Heart left ventricle (tissue), 16 donors: ENCODE data around the gene OS9. TPM values are rescaled to one million over a fixed set of nuclear protein-coding genes. Genes with fewer than 3 reads are reported as not detected.

Experiments used
- ATAC-seq, 4 donors: fragments of 200-7000 bp; cut with Tn5 transposase; one replicate each; pipeline ENCODE4 v1.9.1; 2020 to 2022; ENCODE audit warnings: moderate library complexity in 4 of 4, mild to moderate bottlenecking in 3 of 4, moderate number of reproducible peaks in 1 of 4
- DNase-seq, 5 donors: peaks; one replicate each; pipeline ENCODE4 v3.0.0-alpha.2; 2020
- H3K27ac ChIP-seq, 12 donors: fragments of 200-600 bp; sonication (generic) in 4 of 12; one replicate each; pipeline versions ENCODE4 v1.5.0 to v1.8.0; 2016 to 2022; ENCODE audit warnings: mild to moderate bottlenecking in 2 of 12
- H3K27me3 ChIP-seq, 9 donors: fragments of 200-600 bp; sonication (generic) in 2 of 9; one replicate each; pipeline versions ENCODE4 v1.5.1 to v1.8.0; 2016 to 2022; ENCODE audit warnings: mild to moderate bottlenecking in 3 of 9
- H3K36me3 ChIP-seq, 9 donors: fragments of 200-600 bp; sonication (generic) in 2 of 9; one replicate each; pipeline versions ENCODE4 v1.5.0 to v1.8.0; 2018 to 2022; ENCODE audit warnings: mild to moderate bottlenecking in 2 of 9
- H3K4me1 ChIP-seq, 12 donors: fragments of 200-600 bp; sonication (generic) in 4 of 12; one replicate each; pipeline versions ENCODE4 v1.5.0 to v1.8.0; 2016 to 2022; ENCODE audit warnings: mild to moderate bottlenecking in 3 of 12
- H3K4me3 ChIP-seq, 12 donors: fragments of 200-600 bp; sonication (generic) in 4 of 12; one replicate each; pipeline versions ENCODE4 v1.5.0 to v1.8.0; 2017 to 2022; ENCODE audit warnings: mild to moderate bottlenecking in 9 of 12, moderate library complexity in 4 of 12
- H3K9me3 ChIP-seq, 12 donors: fragments of 200-600 bp; sonication (generic) in 4 of 12; one replicate each; pipeline versions ENCODE4 v1.5.0 to v1.8.0; 2016 to 2022; ENCODE audit warnings: mild to moderate bottlenecking in 1 of 12
- CTCF ChIP-seq, 12 donors: fragments of 200-600 bp; sonication (generic) in 4 of 12; IDR thresholded peaks; one replicate each; pipeline versions ENCODE4 v1.5.0 to v1.8.0; 2018 to 2022; ENCODE audit warnings: antibody characterized with exemption in 12 of 12, mild to moderate bottlenecking in 5 of 12
- POLR2A ChIP-seq, 2 donors: fragments of 450-650 bp; IDR thresholded peaks; one replicate each; pipeline ENCODE4 v1.6.1; 2017; ENCODE audit warnings: antibody characterized with exemption in 2 of 2, mild to moderate bottlenecking in 2 of 2, moderate library complexity in 2 of 2
- WGBS, 4 donors: extraction: QIAGEN DNeasy Blood & Tissue Kit in 2 of 4; methylation state at CpG; one replicate each; pipeline versions ENCODE4 v1.1.5 to v1.1.7; 2013 to 2018; 5-methylcytosine and 5-hydroxymethylcytosine counted together
- intact Hi-C, 10 donors: fragments of 100-400 bp; cut with DNase I; formaldehyde crosslinking; loops; one replicate each; pipeline versions ENCODE4 v1.11.1 to v1.14.2; 2022
- polyA plus RNA-seq, 2 donors: library from polyadenylated mRNA; stranded (reverse); fragments of 200-250 nt; gene quantifications; one replicate each; pipeline ENCODE4 v1.2.3, GENCODE V29; 2013
- total RNA-seq, 9 donors: library from RNA; depleted of rRNA in 2 of 9; stranded (reverse); fragments of >200 nt in 2 of 9; fragmentation: NEBNext Ultra II Directional in 3 of 9; extraction: Animal tissue kit (Norgen Biotek cat#: 25700) in 3 of 9; gene quantifications; one replicate each; pipeline versions ENCODE4 v1.1.0 to v1.2.4, GENCODE V29; 2016 to 2023
- donor health status: ischemic (EF 13 %, LVEDD 7.1; RV severe dilation, severe dysfunction).
- donor health status: healthy with polysubstance abuse.
- donor health status: DM: no; HTN: yes; CAD: no.
- donor health status: DM: no; HTN: no; CAD: no.
- donor health status: ischemic (EF 25% LVEDD 6.9; RV normal size, moderate dysfunction).
- donor health status: ischemic (EF 25% LVEDD 5.7; RV mildly dilated, moderate dysfunction).
- donor health status: healthy.
- donor health status: DM: yes; HTN: yes; CAD: no.
- donor health status: ischemic (EF 35%, LVEDD 5.7; RV mildly dilated, moderate dysfunction).
- donor health status: nonischemic (EF 11% LVEDD 7.7; RV severe dilation, severe dysfunction).
- donor health status: DM: yes; HTN: yes; CAD: no.
- donor health status: PGD.
- donor health status: ischemic (EF 29% LVEDD 5.4; RV normal size, mild dysfunction).
- donor health status: nonischemic (EF 23%, LVEDD 6.1; RV moderate dilation, normal function).

The OS9 gene
- total and polyA plus RNA-seq, 11 donors: 89.4 to 196 (median 130) TPM

- DNase-seq (peak; percentile 96 to 99 (median 99)), ATAC-seq (peak; percentile 94 to 97 (median 95))
- TF ChIP-seq POLR2A (IDR thresholded peaks at IDR 0.05): peak; percentile 20 to 82
- TF ChIP-seq CTCF (IDR thresholded peaks at IDR 0.05): no peak
- Histone ChIP-seq H3K4me3 (peak within 1 kb of the TSS; percentile 65 to 97 (median 84)), H3K4me1 (peaks cover 0 to 47% (median 10%) of the 10 kb centered on the region in 12 donors), H3K27me3 (peaks cover 0 to 15% (median 0%) of the 10 kb centered on the region in 9 donors), H3K36me3 (peaks cover 0 to 39% (median 37%) of the 10 kb centered on the region in 9 donors), H3K27ac (peak within 1 kb of the TSS; percentile 91 to 98 (median 97)), H3K9me3 (no peaks in the 10 kb centered on the region)
- WGBS, 4 donors: 0% methylated on average over 28 to 29 of the region's 29 CpGs
- intact Hi-C loops: no loop called here
Measured at GRCh38 chr12:57744777-57745484, 51.0 kb downstream of the OS9 start, which contains the start of gene TSPAN31. Gene TSPAN31, plus strand, starts transcription at chr12:57745039. Its CDS starts 116 bp downstream, at chr12:57745155.

- peak; percentile 1 to 6 (median 2) for ATAC-seq
- peaks cover 0 to 43% (median 13%) of the 10 kb centered on the region in 12 donors for H3K4me1 ChIP-seq
Measured at GRCh38 chr12:57745485-57745881, 51.6 kb downstream of the OS9 start.

GRCh38 chr12:57746025-57746424 lies 52.1 kb downstream of the OS9 start:
- DNase-seq (no peak), ATAC-seq (no peak)
- H3K36me3 ChIP-seq: peaks cover 0 to 50% (median 46%) of the 10 kb centered on the region in 9 donors
- no peak for TF ChIP-seq POLR2A (IDR thresholded peaks at IDR 0.05)
- TF ChIP-seq CTCF (IDR thresholded peaks at IDR 0.05): no peak
- WGBS, 4 donors: 86 to 91% (median 89%) methylated on average over 3 of the region's 3 CpGs
- H3K4me1 ChIP-seq: peaks cover 2 to 43% (median 16%) of the 10 kb centered on the region in 12 donors
- peaks cover 0 to 4% (median 0%) of the 10 kb centered on the region in 9 donors for H3K27me3 ChIP-seq
- H3K27ac ChIP-seq: peak overlapping the region in 9 of 12 donors; percentile 91 to 98 (median 97)
- peak overlapping the region in 8 of 12 donors; percentile 75 to 97 (median 86) for H3K4me3 ChIP-seq
- H3K9me3 ChIP-seq: no peaks in the 10 kb centered on the region
- intact Hi-C loops: no loop called here

More at GRCh38 chr12:57745485-57745881, 51.6 kb downstream of the OS9 start:
- WGBS, 4 donors: 36 to 39% (median 38%) methylated on average over 8 of the region's 8 CpGs
- Histone ChIP-seq H3K27me3 (peaks cover 0 to 9% (median 0%) of the 10 kb centered on the region in 9 donors), H3K36me3 (peaks cover 0 to 45% (median 41%) of the 10 kb centered on the region in 9 donors), H3K4me3 (peak overlapping the region; percentile 65 to 97 (median 84)), H3K27ac (peak overlapping the region; percentile 91 to 98 (median 97)), H3K9me3 (no peaks in the 10 kb centered on the region)
- intact Hi-C loops: no loop called here
- TF ChIP-seq POLR2A (IDR thresholded peaks at IDR 0.05) (no peak), CTCF (IDR thresholded peaks at IDR 0.05) (no peak)
- DNase-seq: no peak

- WGBS, 4 donors: 88 to 93% (median 90%) methylated on average over 4 to 5 of the region's 5 CpGs
- intact Hi-C loops: no loop called here
- Histone ChIP-seq H3K36me3 (peaks cover 0 to 50% (median 46%) of the 10 kb centered on the region in 9 donors), H3K4me1 (peaks cover 2 to 46% (median 28%) of the 10 kb centered on the region in 12 donors), H3K27ac (no peak overlapping the region), H3K9me3 (no peaks in the 10 kb centered on the region), H3K27me3 (no peaks in the 10 kb centered on the region), H3K4me3 (no peak overlapping the region)
- no peak for DNase-seq
- TF ChIP-seq POLR2A (IDR thresholded peaks at IDR 0.05): no peak
- TF ChIP-seq CTCF (IDR thresholded peaks at IDR 0.05): no peak
- no peak for ATAC-seq
Measured at GRCh38 chr12:57749061-57749460, 55.1 kb downstream of the OS9 start.
